Stimulated activated CD4-positive, alpha-beta T cell treated with anti-CD3 and anti-CD28 coated beads, Interleukin-1b, Interleukin-23, amount 100 ng/mL, for 24 hours (primary cell): ENCODE results near the gene MTAP.

Source experiments
- DNase-seq, 4 experiments: peaks; one replicate each; pipeline ENCODE4 v3.0.0-alpha.2; 2020; ENCODE audit warnings: low read depth in 4 of 4, low spot score in 1 of 4

The MTAP gene

GRCh38 chr9:21969011-21969940, 166.8 kb downstream of the MTAP start:
- DNase-seq: no peak

GRCh38 chr9:21969951-21970799, 167.7 kb downstream of the MTAP start:
- no peak for DNase-seq

- no peak for DNase-seq
These were observed 168.6 kb downstream of the MTAP start for GRCh38 chr9:21970800-21971640.

GRCh38 chr9:21972361-21972760, 169.9 kb downstream of the MTAP start:
- DNase-seq: no peak

GRCh38 chr9:21974343-21974721, 171.9 kb downstream of the MTAP start:
- DNase-seq: no peak

GRCh38 chr9:21974722-21975409, 172.4 kb downstream of the MTAP start:
- DNase-seq: no peak

- no peak for DNase-seq
These were observed 174.0 kb downstream of the MTAP start for GRCh38 chr9:21976334-21976875.

GRCh38 chr9:21982391-21982790, 180.0 kb downstream of the MTAP start:
- DNase-seq: no peak

- DNase-seq: no peak
These were observed 180.6 kb downstream of the MTAP start for GRCh38 chr9:21982861-21983560.

- DNase-seq: no peak
These were observed 181.1 kb downstream of the MTAP start for GRCh38 chr9:21983561-21983935.

- no peak for DNase-seq
These were observed 181.7 kb downstream of the MTAP start for GRCh38 chr9:21984101-21984500.

- DNase-seq: no peak
These were observed 183.7 kb downstream of the MTAP start for GRCh38 chr9:21985964-21986667.
